NCI-H1436 treated with DMSO at 0.1 percent for 48 hours (cell line): ENCODE data around the gene FNDC3A.
"Not testable (repeated sequence)": the region's sequence is repeated elsewhere in the genome, so short reads cannot be mapped to it uniquely, and the experiment has no call there.

ENCODE experiments used
- DNase-seq: peaks from one replicate; lab custom pipeline; 2025; lab: John Stamatoyannopoulos, UW

Gene FNDC3A

GRCh38 chr13:49157955-49158584 is 182.4 kb downstream of the FNDC3A start:
- not testable (repeated sequence) for DNase-seq

GRCh38 chr13:49163162-49163561 is 187.4 kb downstream of the FNDC3A start:
- DNase-seq: not testable (repeated sequence)

- DNase-seq: no peak
Observed at GRCh38 chr13:49164712-49165111, 189.0 kb downstream of the FNDC3A start.

- DNase-seq: no peak
Observed at GRCh38 chr13:49165798-49166752, 190.4 kb downstream of the FNDC3A start.

GRCh38 chr13:49171359-49171758 is 195.6 kb downstream of the FNDC3A start:
- no peak for DNase-seq

GRCh38 chr13:49183672-49184325 is 208.1 kb downstream of the FNDC3A start:
- DNase-seq: no peak

GRCh38 chr13:49184621-49185020 is 208.9 kb downstream of the FNDC3A start:
- no peak for DNase-seq

GRCh38 chr13:49185264-49185663 is 209.6 kb downstream of the FNDC3A start:
- DNase-seq: no peak

- no peak for DNase-seq
Observed at GRCh38 chr13:49190901-49191300, 215.2 kb downstream of the FNDC3A start.

- DNase-seq: no peak
Observed at GRCh38 chr13:49206641-49207040, 230.9 kb downstream of the FNDC3A start.

- no peak for DNase-seq
Observed at GRCh38 chr13:49208619-49209018, 232.9 kb downstream of the FNDC3A start.

- no peak for DNase-seq
Observed at GRCh38 chr13:49210114-49210513, 234.4 kb downstream of the FNDC3A start.

GRCh38 chr13:49210669-49211068 is 235.0 kb downstream of the FNDC3A start:
- DNase-seq: no peak

GRCh38 chr13:49213539-49213938 is 237.8 kb downstream of the FNDC3A start:
- DNase-seq: no peak

GRCh38 chr13:49213997-49214916 is 238.5 kb downstream of the FNDC3A start:
- DNase-seq: no peak

- no peak for DNase-seq
Observed at GRCh38 chr13:49214917-49215376, 239.2 kb downstream of the FNDC3A start.

GRCh38 chr13:49216334-49216733 is 240.6 kb downstream of the FNDC3A start:
- DNase-seq: no peak

GRCh38 chr13:49217962-49218492 is 242.3 kb downstream of the FNDC3A start:
- DNase-seq: no peak

GRCh38 chr13:49218493-49219051 is 242.9 kb downstream of the FNDC3A start:
- no peak for DNase-seq

GRCh38 chr13:49219647-49220035 is 243.9 kb downstream of the FNDC3A start:
- DNase-seq: no peak
